NCI-H526 treated with DMSO at 0.1 percent for 48 hours (cell line): Measurements from ENCODE around the gene TRNP1.
"Not testable (repeated sequence)": the region's sequence is repeated elsewhere in the genome, so short reads cannot be mapped to it uniquely, and the experiment has no call there.

Experiments used
- DNase-seq: peaks from one replicate; lab custom pipeline; 2025; lab: John Stamatoyannopoulos, UW

TRNP1 gene, protein sequence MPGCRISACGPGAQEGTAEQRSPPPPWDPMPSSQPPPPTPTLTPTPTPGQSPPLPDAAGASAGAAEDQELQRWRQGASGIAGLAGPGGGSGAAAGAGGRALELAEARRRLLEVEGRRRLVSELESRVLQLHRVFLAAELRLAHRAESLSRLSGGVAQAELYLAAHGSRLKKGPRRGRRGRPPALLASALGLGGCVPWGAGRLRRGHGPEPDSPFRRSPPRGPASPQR

DNA sequence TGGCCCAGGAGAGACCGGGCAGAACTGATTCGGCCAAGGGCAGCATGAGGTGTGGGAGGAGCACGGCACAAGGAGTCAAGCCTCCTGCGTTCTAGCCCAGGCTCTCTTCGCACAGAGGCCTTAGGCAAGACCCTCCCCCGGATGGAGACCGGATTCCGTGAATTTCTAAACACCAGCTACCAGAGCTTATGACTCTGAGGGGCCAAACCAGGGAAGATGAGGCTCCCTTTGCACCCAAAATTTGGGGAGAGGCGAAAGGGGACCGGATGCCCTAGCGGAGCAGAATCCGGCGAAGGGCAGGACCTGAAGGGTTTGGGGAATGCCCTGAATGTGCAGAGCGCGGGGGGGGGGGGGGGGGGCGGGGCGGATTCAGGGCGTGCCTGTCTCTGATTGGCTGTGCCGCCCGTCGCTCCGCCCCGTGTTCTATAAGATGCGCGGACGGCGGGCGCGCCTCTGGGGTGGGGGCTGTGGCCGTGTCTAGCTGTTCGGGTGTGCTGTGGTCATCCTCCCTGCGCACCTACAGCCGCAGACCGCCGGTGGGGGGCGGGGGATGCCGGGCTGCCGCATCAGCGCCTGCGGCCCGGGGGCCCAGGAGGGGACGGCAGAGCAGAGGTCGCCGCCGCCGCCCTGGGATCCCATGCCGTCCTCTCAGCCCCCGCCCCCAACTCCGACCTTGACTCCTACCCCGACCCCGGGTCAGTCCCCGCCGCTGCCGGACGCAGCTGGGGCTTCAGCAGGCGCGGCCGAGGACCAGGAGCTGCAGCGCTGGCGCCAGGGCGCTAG lies at the start of gene TRNP1:
TSS of gene TRNP1 (plus strand) at position 456 of the 783 bp plus-strand sequence. CDS start at position 551, 95 bp downstream.
- peak; percentile 45 for DNase-seq

GRCh38 chr1:26945138-26945537 lies 48.4 kb upstream of the TRNP1 start:
- DNase-seq: no peak

DNA sequence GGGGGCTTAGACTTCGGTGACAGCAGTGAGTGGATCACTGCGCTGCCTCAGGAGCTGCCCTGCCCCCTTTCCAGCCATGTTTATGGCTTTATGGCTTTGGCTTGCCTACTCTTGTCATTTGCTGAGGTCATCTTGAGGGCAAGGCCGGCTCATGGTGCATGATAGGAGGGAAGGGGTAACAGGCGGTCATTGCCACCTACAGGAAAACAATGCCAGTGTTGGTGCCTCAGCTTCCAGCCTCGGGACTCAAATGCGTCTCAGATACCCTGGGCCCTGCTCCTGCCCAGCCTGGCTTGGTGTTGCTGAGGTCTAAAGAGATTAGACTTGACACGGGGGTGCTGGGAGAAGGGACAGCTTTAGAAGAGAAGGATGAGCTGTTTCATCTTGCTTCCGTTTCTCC lies 47.8 kb upstream of the TRNP1 start:
- no peak for DNase-seq

GRCh38 chr1:26946270-26946669 lies 47.2 kb upstream of the TRNP1 start:
- no peak for DNase-seq

GRCh38 chr1:26948725-26949057 lies 44.8 kb upstream of the TRNP1 start:
- not testable (repeated sequence) for DNase-seq

DNA sequence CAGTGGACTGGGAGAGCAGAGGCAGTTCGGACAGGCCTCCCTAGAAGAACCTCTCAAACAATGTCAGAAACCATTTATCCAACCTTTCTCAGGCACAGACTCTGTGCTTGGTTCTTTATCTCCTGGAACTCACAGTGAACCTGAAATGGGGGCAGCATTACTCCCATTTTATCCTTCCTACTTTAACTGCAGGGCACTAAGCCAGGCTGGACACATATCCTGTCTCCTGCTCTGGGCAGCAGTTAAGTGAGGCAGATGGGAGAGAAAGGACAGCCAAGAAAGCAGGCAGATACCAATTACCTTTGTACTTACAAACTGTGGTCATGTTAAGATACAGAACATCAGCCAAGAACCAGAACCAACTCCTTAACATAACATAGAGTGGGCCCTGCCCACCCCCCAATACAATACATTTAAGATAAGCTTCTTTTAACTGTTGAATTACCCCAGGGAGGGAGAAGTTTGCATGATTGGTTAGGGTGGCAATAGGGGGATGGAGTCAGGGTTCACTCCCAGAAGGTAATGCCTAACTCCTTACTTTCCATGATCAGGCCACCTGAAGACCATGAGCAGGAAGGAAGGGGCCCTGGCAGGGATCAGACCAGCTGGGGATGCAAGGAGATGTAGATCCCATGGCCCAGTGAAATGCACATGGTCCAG lies 44.1 kb upstream of the TRNP1 start:
- DNase-seq: no peak

DNA sequence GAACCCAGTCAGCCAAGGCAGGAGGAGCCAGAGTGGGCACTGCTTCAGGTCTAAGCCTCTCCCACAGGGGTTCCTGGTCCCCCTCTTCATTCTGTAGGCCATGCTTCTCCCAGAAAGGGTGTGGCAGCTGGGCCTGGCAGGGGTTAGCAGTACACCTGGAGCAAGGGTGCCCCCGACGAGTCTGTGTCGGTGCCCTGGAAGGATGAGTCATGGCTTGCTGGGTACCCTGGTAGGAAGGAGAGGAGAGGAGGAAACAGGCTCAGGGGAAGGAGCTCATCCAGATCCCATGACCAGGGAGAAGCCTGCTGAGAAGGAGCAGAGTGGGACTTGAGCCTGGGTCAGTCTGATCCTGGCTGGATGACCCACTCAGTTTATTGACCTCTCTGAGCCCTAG lies 43.6 kb upstream of the TRNP1 start:
- DNase-seq: no peak

GRCh38 chr1:26950602-26951001 lies 42.9 kb upstream of the TRNP1 start:
- no peak for DNase-seq

DNA sequence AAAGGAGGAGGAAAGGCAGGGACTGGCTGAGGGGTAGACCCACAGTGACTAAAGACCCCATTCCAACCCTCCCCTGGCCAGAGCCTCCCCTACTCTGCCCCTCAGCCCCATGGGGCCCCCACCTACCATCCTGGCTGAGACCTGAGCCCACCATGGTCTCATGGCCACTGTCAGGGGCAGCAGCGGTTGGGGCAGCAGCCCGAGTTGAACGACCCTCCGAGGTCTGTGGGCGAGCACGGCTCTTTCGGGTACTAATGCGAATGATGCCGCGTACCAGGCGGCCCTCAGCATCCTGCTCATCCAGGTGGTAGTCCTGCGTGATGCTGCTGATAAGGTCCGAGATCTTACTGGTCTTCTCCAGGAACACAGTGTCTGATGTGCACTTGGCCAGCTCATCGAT lies 42.3 kb upstream of the TRNP1 start:
- DNase-seq: no peak

DNA sequence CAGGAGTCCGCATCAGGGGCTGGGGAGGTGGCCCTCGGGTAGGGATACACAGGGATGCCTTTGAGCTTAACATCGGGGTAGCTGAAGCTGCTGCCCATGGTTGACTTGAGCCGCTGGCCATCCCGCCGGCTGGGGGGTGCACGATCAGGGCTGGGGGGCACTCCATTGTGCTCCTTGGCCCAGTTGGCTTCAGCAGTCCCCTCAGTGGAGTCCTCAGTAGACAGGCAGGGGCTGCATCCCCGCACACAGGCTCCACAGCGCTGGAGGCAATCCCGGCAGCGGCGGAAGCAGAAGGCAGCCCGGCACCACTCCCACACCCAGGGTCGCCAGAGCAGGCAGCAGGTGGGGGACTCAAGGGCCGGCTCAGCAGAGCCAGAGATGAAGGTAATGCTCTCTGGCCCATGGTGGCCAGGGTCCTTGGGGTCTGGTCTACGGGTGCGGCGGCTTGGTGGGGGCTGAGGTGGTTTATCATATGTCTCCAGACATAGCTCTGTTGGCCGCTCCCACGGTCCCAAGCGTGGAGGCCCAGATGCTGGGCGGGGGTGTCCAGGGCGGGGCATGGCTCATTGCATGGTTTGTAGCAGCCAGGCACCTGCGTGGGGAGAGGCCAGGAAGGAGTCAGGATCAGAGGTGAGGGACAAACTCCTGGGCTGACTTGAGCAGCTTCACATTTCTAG lies 41.5 kb upstream of the TRNP1 start:
- DNase-seq: no peak

DNA sequence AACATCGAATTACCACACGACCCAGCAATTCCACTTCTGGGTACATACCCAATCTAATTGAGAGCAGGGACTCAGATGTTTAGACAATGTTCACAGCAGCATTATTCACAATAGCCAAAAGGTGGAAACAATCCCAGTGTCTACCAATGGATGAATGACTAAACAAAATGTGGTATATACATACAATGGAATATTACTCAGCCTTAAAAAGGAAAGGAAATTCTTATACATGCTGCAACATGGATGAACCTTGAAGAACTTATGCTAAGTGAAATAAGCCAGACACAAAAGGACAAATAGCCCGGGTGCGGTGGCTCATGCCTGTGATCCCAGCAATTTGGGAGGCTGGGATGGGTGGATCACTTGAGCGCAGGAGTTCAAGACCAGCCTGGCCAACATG lies 40.1 kb upstream of the TRNP1 start:
- no peak for DNase-seq

DNA sequence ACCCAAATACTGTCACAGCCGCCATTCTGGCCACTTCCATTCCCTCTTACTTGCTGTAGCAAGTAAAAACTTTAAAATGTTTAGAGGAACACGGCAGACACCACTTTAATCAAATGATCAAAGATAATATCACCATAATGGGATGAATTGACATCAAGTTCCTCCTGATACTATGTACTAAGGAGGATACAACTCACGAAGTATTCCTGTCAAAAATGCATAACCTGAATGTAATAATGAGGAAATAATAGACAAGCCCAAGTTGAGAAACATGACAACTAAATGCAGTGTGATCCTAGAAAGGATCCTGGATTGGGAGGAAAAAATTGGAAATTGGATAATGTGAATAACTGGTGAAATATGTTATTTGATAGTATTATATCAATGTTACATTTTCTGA lies 37.2 kb upstream of the TRNP1 start:
- DNase-seq: no peak

DNA sequence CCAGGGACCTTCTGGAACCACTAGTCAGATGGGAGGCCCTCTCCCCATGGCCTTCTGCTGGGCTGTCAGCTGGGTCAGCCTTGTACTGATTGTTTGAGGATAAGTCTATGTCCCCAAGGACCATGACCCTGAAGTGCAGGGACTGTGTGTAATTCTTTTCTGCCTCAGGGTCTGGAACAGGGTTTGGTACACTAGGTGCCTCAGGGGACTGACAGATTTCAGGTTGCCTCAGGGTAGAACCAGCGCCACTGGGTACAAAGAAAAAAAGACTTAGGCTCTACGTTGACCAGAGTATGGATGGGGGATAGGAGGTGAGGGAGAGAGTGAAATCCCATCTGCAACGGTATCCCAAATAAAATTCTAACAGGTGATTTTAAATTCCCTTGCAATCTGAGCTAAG lies 36.2 kb upstream of the TRNP1 start:
- DNase-seq: no peak

GRCh38 chr1:26959270-26959669 lies 34.2 kb upstream of the TRNP1 start:
- DNase-seq: no peak

GRCh38 chr1:26959722-26960624 lies 33.5 kb upstream of the TRNP1 start, which contains the start of gene KDF1:
KDF1 (minus strand) TSS chr1:26960468; CDS start chr1:26952380, 8,088 bp downstream.
- peak; percentile 76 for DNase-seq

GRCh38 chr1:26960625-26960966 lies 32.9 kb upstream of the TRNP1 start:
- no peak for DNase-seq

GRCh38 chr1:26961826-26962225 lies 31.7 kb upstream of the TRNP1 start:
- DNase-seq: no peak

- DNase-seq: no peak
Measured at GRCh38 chr1:26965213-26965612, 28.3 kb upstream of the TRNP1 start.

DNA sequence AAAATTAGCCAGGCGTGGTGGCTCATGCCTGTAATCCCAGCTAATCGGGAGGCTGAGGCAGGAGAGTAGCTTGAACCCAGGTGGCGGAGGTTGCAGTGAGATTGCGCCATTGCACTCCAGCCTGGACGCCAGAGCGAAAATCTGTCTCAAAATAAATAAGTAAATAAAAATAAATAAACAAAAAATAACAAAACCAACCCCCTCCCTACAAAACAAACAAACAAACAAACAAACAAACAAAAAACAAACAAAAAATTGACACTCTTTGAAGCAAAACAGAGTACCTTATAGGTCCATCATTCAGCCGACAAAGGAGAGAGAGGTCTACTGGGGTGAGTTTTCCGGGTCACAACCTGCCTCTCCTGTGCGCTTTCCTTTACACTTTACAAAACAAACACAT lies 27.9 kb upstream of the TRNP1 start:
- DNase-seq: no peak

DNA sequence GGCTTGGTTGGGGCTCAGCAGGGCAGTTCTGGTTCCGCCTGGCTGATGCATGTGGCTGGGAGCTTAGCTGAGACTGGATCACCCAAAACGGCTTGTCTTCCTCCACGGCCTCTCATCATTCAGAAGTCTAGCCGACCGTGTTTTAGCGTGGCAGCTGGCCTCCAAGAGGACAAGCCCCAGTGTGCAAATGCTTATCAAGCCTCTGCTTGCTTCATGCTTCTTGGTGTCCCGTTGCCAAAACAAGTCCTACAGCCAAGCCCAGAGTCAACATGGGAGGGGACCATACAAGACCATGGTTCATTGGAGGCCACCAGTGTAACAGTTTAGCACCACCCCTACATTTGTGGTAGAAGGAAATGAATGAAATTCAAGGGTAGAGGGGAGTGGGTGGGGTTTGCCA lies 22.7 kb upstream of the TRNP1 start:
- DNase-seq: no peak

DNA sequence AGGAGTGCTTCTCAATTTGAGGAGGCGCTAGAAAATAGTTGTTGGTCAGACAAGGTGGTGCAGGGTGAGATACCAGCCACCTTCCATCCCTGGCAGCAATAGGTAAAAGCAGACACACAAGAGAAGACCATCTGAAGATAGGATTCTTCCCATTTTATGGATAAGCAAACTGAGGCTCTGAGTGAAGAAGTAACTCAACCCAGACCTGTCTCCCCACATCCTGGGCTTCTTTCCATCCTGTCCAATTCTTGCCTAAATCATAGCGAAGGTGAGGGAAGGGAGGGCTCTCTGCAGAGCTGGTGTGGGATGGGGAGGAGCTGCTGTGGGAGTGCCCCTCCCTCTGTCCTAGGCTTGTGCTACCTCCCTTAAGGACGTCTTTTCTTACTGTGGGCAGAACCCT lies 21.9 kb upstream of the TRNP1 start:
- no peak for DNase-seq

DNA sequence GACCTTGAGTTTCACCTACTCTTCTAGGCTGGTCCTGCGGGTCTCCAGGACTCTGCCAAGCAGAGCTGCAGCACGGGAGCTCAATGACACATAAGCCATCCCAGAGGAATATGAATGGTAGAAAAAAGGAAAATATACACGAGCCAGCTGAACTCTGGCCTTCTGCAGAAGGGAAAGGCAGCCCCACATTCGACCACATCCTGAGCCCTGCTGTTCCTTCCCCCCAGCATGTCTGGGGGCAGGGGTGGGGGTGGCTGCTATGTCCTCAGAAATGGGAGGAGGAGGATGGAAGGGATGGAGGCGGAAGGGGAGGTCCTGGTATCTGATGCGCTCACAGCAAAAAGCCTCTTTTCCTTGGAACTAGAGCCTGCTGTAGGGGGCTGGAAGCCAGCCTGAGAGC lies 21.1 kb upstream of the TRNP1 start:
- DNase-seq: no peak
